ENCODE results near the gene TGFB2. TPM values are rescaled to one million over a fixed set of nuclear protein-coding genes. Genes with fewer than 3 reads are reported as not detected.

TGFB2 gene
- total RNA-seq, 1 donor from 2014 or later = 10.2 TPM

GRCh38 chr1:218408942-218409341, 63.8 kb downstream of the TGFB2 start:
- Histone ChIP-seq H3K9me3 (no peaks in the 10 kb centered on the region), H3K4me1 (no peaks in the 10 kb centered on the region), H3K36me3 (no peaks in the 10 kb centered on the region), H3K27me3 (ENCODE audit: low read depth) (no peaks in the 10 kb centered on the region), H3K4me3 (no peak overlapping the region), H3K27ac (no peak overlapping the region)
- DNase-seq (no peak), ATAC-seq (no peak)
- intact Hi-C loops (cut with DNase I) = no loop called here
- TF ChIP-seq CTCF (IDR thresholded peaks at IDR 0.05) = no peak

DNA sequence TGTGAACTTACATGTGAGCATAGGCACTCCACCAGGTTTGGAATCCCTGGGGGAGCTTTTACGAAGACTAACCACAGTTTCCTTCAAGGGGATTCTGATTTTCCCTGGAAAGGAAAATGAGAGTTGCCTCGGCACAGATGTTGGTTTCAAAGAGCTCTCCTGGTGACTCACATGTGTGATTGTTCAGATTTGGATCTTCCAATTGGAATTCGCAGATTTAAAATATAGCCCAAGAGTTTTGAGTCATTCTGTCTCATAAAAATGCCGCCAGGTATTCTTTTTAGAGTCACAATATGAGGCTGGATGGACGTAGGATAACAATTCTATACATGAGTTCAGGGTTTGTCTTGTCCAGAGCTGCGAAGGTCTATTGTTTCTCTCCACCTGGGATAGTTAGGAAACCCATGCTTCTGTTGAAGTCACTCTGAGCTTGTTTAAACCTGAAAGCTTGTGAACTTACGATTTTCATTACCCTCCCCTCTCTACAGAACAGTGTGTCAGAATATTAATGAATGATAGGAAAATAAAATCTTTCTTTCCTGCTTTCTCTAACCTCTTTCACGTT, 64.9 kb downstream of the TGFB2 start:
- ATAC-seq = no peak
- Histone ChIP-seq H3K27me3 (ENCODE audit: low read depth) (no peaks in the 10 kb centered on the region), H3K4me3 (no peak overlapping the region), H3K4me1 (no peaks in the 10 kb centered on the region), H3K27ac (no peak overlapping the region), H3K36me3 (no peaks in the 10 kb centered on the region), H3K9me3 (no peaks in the 10 kb centered on the region)
- TF ChIP-seq CTCF (IDR thresholded peaks at IDR 0.05) = no peak
- no peak for DNase-seq
- intact Hi-C loops (cut with DNase I) = no loop called here

DNA sequence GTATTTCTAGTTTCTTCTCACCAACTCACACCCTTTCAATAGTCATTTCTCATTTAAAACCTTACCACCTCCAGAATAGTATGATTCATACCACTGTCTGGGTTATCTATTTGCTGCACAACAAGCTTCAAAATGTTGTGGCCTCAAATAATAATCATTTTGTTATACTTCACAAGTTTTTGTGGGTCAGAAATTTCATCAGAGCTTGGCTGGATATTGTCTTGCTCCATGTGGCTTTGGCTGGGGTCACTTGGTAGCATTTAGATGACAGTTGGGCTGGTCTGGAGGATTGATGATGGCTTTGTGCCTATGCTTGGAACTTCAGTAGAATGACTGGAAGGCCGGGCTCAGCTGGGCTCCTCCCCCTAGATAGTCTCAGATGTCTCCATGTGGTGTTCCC, 66.0 kb downstream of the TGFB2 start:
- H3K36me3 ChIP-seq = no peaks in the 10 kb centered on the region
- no peak overlapping the region for H3K4me3 ChIP-seq
- DNase-seq (no peak), ATAC-seq (no peak)
- no peak overlapping the region for H3K27ac ChIP-seq
- no peaks in the 10 kb centered on the region for H3K27me3 ChIP-seq (ENCODE audit: low read depth)
- H3K9me3 ChIP-seq = no peaks in the 10 kb centered on the region
- TF ChIP-seq CTCF (IDR thresholded peaks at IDR 0.05) = no peak
- intact Hi-C loops (cut with DNase I) = no loop called here
- no peaks in the 10 kb centered on the region for H3K4me1 ChIP-seq

- no peak overlapping the region for H3K4me3 ChIP-seq
- TF ChIP-seq CTCF (IDR thresholded peaks at IDR 0.05) = no peak
- no peaks in the 10 kb centered on the region for H3K27me3 ChIP-seq (ENCODE audit: low read depth)
- no peak for DNase-seq
- H3K9me3 ChIP-seq = no peaks in the 10 kb centered on the region
- no peak for ATAC-seq
- H3K36me3 ChIP-seq = no peaks in the 10 kb centered on the region
- H3K27ac ChIP-seq = no peak overlapping the region
- intact Hi-C loops (cut with DNase I) = no loop called here
- H3K4me1 ChIP-seq = no peaks in the 10 kb centered on the region
Observed at GRCh38 chr1:218412171-218412570, 67.0 kb downstream of the TGFB2 start.

GRCh38 chr1:218413179-218413578, 68.0 kb downstream of the TGFB2 start:
- no peak for TF ChIP-seq CTCF (IDR thresholded peaks at IDR 0.05)

More at GRCh38 chr1:218413179-218413578, 68.0 kb downstream of the TGFB2 start:
- ATAC-seq (no peak), DNase-seq (no peak)
- Histone ChIP-seq H3K4me3 (no peak overlapping the region), H3K4me1 (no peaks in the 10 kb centered on the region), H3K27me3 (ENCODE audit: low read depth) (no peaks in the 10 kb centered on the region), H3K36me3 (no peaks in the 10 kb centered on the region), H3K27ac (no peak overlapping the region), H3K9me3 (no peaks in the 10 kb centered on the region)
- intact Hi-C loops (cut with DNase I) = no loop called here

Data from lower lobe of right lung (tissue), 2 donors.